Type B pancreatic cell (in vitro differentiated cells): ENCODE measurements around the gene HMCN2. TPM values are rescaled to one million over a fixed set of nuclear protein-coding genes. Genes with fewer than 3 reads are reported as not detected.
"Not testable (repeated sequence)": the region's sequence is repeated elsewhere in the genome, so short reads cannot be mapped to it uniquely, and the experiment has no call there.

ENCODE experiments used
- DNase-seq: peaks from one replicate; pipeline ENCODE4 v3.0.0; 2021; ENCODE audit warnings: mixed read lengths; ENCODE audit not compliant: unreplicated experiment; ENCODE audit errors: extremely low spot score
- H3K27ac Mint-ChIP-seq: 2 replicates; pipeline ENCODE4 v1.8.0; 2021; ENCODE audit warnings: mild to moderate bottlenecking, mixed read lengths
- H3K27me3 Mint-ChIP-seq: 2 replicates; pipeline ENCODE4 v1.8.0; 2021; ENCODE audit warnings: mixed read lengths
- H3K36me3 Mint-ChIP-seq: 2 replicates; pipeline ENCODE4 v1.8.0; 2021; ENCODE audit warnings: mixed read lengths
- H3K4me1 Mint-ChIP-seq: one replicate; pipeline ENCODE4 v1.8.0; 2021; ENCODE audit warnings: mixed read lengths; ENCODE audit not compliant: unreplicated experiment
- H3K4me3 Mint-ChIP-seq: 2 replicates; pipeline ENCODE4 v1.8.0; 2021; ENCODE audit warnings: mild to moderate bottlenecking, mixed read lengths
- H3K9me3 Mint-ChIP-seq: 2 replicates; pipeline ENCODE4 v1.8.0; 2021; ENCODE audit warnings: mixed read lengths
- CTCF ChIP-seq: fragments of 200-600 bp; sonication (generic); conservative IDR thresholded peaks from 2 replicates; pipeline ENCODE4 v1.5.0; 2021; ENCODE audit warnings: antibody characterized with exemption, mild to moderate bottlenecking
- total RNA-seq: library from RNA; stranded (reverse); gene quantifications from 2 replicates; pipeline ENCODE4 v1.2.1, GENCODE V29; 2021; ENCODE audit warnings: low replicate concordance

The HMCN2 gene
- total RNA-seq, 1 donor from 2014 or later, result 0.12 TPM

- Mint-ChIP-seq H3K9me3 (no peaks in the 10 kb centered on the region), H3K27me3 (peaks cover 20% of the 10 kb centered on the region), H3K36me3 (no peaks in the 10 kb centered on the region), H3K4me3 (no peak overlapping the region), H3K4me1 (no peaks in the 10 kb centered on the region), H3K27ac (no peak overlapping the region)
- DNase-seq, result no peak
- TF ChIP-seq CTCF, result no peak
Measured at GRCh38 chr9:130275156-130275555, 9.6 kb downstream of the HMCN2 start.

- DNase-seq, result no peak
- Mint-ChIP-seq H3K27ac (no peak overlapping the region), H3K4me3 (no peak overlapping the region), H3K27me3 (peaks cover 14% of the 10 kb centered on the region), H3K9me3 (no peaks in the 10 kb centered on the region), H3K36me3 (no peaks in the 10 kb centered on the region), H3K4me1 (no peaks in the 10 kb centered on the region)
- no peak for TF ChIP-seq CTCF
Measured at GRCh38 chr9:130276121-130276520, 10.6 kb downstream of the HMCN2 start.

GRCh38 chr9:130276955-130277354, 11.4 kb downstream of the HMCN2 start:
- Mint-ChIP-seq H3K27me3 (peaks cover 9% of the 10 kb centered on the region), H3K4me3 (no peak overlapping the region), H3K27ac (no peak overlapping the region), H3K9me3 (no peaks in the 10 kb centered on the region), H3K4me1 (no peaks in the 10 kb centered on the region), H3K36me3 (no peaks in the 10 kb centered on the region)
- no peak for DNase-seq
- TF ChIP-seq CTCF, result no peak

GRCh38 chr9:130277525-130277924, 12.0 kb downstream of the HMCN2 start:
- H3K36me3 Mint-ChIP-seq, H3K4me3 Mint-ChIP-seq, H3K27ac Mint-ChIP-seq, H3K4me1 Mint-ChIP-seq, H3K9me3 Mint-ChIP-seq, DNase-seq: not testable (repeated sequence)
- H3K27me3 Mint-ChIP-seq, result peaks cover 12% of the 10 kb centered on the region

- no peak overlapping the region for H3K4me3 Mint-ChIP-seq
- no peak overlapping the region for H3K27ac Mint-ChIP-seq
- no peaks in the 10 kb centered on the region for H3K9me3 Mint-ChIP-seq
- no peak for TF ChIP-seq CTCF
- peaks cover 35% of the 10 kb centered on the region for H3K27me3 Mint-ChIP-seq
- peaks cover 10% of the 10 kb centered on the region for H3K4me1 Mint-ChIP-seq
- no peaks in the 10 kb centered on the region for H3K36me3 Mint-ChIP-seq
- DNase-seq, result no peak
Measured at GRCh38 chr9:130283539-130284248, 18.1 kb downstream of the HMCN2 start.

- H3K27me3 Mint-ChIP-seq, result peaks cover 35% of the 10 kb centered on the region
- no peak overlapping the region for H3K27ac Mint-ChIP-seq
- H3K9me3 Mint-ChIP-seq, result no peaks in the 10 kb centered on the region
- TF ChIP-seq CTCF, result no peak
- H3K36me3 Mint-ChIP-seq, result no peaks in the 10 kb centered on the region
- H3K4me3 Mint-ChIP-seq, result no peak overlapping the region
- no peak for DNase-seq
- peaks cover 10% of the 10 kb centered on the region for H3K4me1 Mint-ChIP-seq
Measured at GRCh38 chr9:130284249-130284625, 18.7 kb downstream of the HMCN2 start.
